ENCODE results near the gene ZNF292.

DNA sequence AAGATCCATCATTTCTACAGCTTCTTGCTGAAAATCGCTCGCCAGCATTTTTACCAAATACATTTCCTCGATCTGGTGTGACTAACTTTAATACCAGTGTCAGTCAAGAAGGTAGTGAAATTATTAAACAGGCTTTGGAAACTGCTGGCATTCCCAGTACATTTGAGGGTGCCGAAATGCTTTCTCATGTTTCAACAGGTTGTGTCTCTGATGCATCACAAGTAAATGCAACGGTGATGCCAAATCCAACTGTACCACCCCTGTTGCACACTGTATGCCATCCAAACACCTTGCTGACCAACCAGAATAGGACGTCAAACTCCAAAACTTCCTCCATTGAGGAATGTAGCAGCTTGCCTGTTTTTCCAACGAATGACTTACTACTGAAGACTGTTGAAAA is 102.6 kb downstream of the ZNF292 start:
- TF ChIP-seq, protein P1, sequence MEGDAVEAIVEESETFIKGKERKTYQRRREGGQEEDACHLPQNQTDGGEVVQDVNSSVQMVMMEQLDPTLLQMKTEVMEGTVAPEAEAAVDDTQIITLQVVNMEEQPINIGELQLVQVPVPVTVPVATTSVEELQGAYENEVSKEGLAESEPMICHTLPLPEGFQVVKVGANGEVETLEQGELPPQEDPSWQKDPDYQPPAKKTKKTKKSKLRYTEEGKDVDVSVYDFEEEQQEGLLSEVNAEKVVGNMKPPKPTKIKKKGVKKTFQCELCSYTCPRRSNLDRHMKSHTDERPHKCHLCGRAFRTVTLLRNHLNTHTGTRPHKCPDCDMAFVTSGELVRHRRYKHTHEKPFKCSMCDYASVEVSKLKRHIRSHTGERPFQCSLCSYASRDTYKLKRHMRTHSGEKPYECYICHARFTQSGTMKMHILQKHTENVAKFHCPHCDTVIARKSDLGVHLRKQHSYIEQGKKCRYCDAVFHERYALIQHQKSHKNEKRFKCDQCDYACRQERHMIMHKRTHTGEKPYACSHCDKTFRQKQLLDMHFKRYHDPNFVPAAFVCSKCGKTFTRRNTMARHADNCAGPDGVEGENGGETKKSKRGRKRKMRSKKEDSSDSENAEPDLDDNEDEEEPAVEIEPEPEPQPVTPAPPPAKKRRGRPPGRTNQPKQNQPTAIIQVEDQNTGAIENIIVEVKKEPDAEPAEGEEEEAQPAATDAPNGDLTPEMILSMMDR (conservative IDR thresholded peaks at IDR 0.05) = no peak
- TF ChIP-seq ZFX (IDR thresholded peaks at IDR 0.05) = no peak
